Endodermal cell (in vitro differentiated cells): ENCODE data around the gene SOS2. TPM values are rescaled to one million over a fixed set of nuclear protein-coding genes. Genes with fewer than 3 reads are reported as not detected.

Source experiments
- DNase-seq: peaks from one replicate; pipeline ENCODE4 v3.0.0-alpha.2; 2017
- H3K27ac ChIP-seq: 2 replicates; pipeline ENCODE4 v1.5.1; 2013; ENCODE audit warnings: mild to moderate bottlenecking, low read depth, low read length, moderate library complexity
- H3K27me3 ChIP-seq: 2 replicates; pipeline ENCODE4 v1.6.1; 2013; ENCODE audit warnings: mild to moderate bottlenecking, low read length, moderate library complexity; ENCODE audit not compliant: insufficient read depth, control insufficient read depth, poor library complexity, severe bottlenecking
- H3K36me3 ChIP-seq: 2 replicates; pipeline ENCODE4 v1.7.0; 2013; ENCODE audit warnings: mild to moderate bottlenecking, low read length, moderate library complexity; ENCODE audit not compliant: control insufficient read depth, insufficient read depth
- H3K4me1 ChIP-seq: one replicate; pipeline ENCODE4 v1.7.0; 2013; ENCODE audit warnings: low read length; ENCODE audit not compliant: control insufficient read depth, insufficient read depth
- H3K4me3 ChIP-seq: 2 replicates; pipeline ENCODE4 v1.5.1; 2013; ENCODE audit warnings: mild to moderate bottlenecking, low read length, moderate library complexity
- H3K9ac ChIP-seq: 2 replicates; pipeline ENCODE4 v1.6.1; 2013; ENCODE audit warnings: mild to moderate bottlenecking, low read length, moderate library complexity; ENCODE audit not compliant: poor library complexity, severe bottlenecking; ENCODE audit errors: extremely low read depth
- H3K9me3 ChIP-seq: 2 replicates; pipeline ENCODE4 v1.6.1; 2013; ENCODE audit warnings: mild to moderate bottlenecking, low read length, moderate library complexity; ENCODE audit not compliant: control insufficient read depth
- H3K27ac Mint-ChIP-seq: 2 replicates; pipeline ENCODE4 v1.8.0; 2020; ENCODE audit warnings: mixed read lengths
- H3K27me3 Mint-ChIP-seq: 2 replicates; pipeline ENCODE4 v1.8.0; 2021; ENCODE audit warnings: mild to moderate bottlenecking, mixed read lengths; ENCODE audit not compliant: insufficient read depth
- H3K36me3 Mint-ChIP-seq: 2 replicates; pipeline ENCODE4 v1.8.0; 2020; ENCODE audit warnings: low read depth, mixed read lengths
- H3K4me1 Mint-ChIP-seq: 2 replicates; pipeline ENCODE4 v1.8.0; 2020; ENCODE audit warnings: mixed read lengths
- H3K4me3 Mint-ChIP-seq: 2 replicates; pipeline ENCODE4 v1.8.0; 2020; ENCODE audit warnings: mild to moderate bottlenecking, moderate library complexity, mixed read lengths
- H3K9me3 Mint-ChIP-seq: 2 replicates; pipeline ENCODE4 v1.8.0; 2020; ENCODE audit warnings: mild to moderate bottlenecking, mixed read lengths
- CTCF ChIP-seq: fragments of 200-600 bp; sonication (generic); conservative IDR thresholded peaks from 2 replicates; pipeline ENCODE4 v1.5.0; 2021; ENCODE audit warnings: antibody characterized with exemption, mild to moderate bottlenecking
- WGBS, 2 experiments: methylation state at CpG; one replicate each; pipeline versions ENCODE4 v1.1.5 to v1.1.7; 2013; ENCODE audit warnings: missing lambda C conversion rate in 2 of 2, mixed read lengths in 1 of 2; ENCODE audit not compliant: insufficient coverage in 1 of 2, insufficient read length in 1 of 2; 5-methylcytosine and 5-hydroxymethylcytosine counted together
- total RNA-seq, 2 donors: library from RNA; stranded (reverse); fragmentation: NEBNext Ultra II Directional in 1 of 2; extraction: Animal tissue kit (Norgen Biotek cat#: 25700) in 1 of 2; gene quantifications; 2 replicates in 1 of 2; 3 replicates in 1 of 2; pipeline ENCODE4 v1.2.1, GENCODE V29; 2021

The SOS2 gene
- total RNA-seq, 2 donors from 2014 or later, result 19.6 to 20.4 TPM

- H3K4me1 ChIP-seq, result no peaks in the 10 kb centered on the region
- H3K4me1 Mint-ChIP-seq, result peaks cover 12% of the 10 kb centered on the region
- no peak for DNase-seq
- no peak overlapping the region for H3K4me3 Mint-ChIP-seq
- H3K4me3 ChIP-seq, result no peak overlapping the region
- H3K9ac ChIP-seq, result no peak overlapping the region
- peaks cover 19% of the 10 kb centered on the region for H3K9me3 Mint-ChIP-seq
- 72 to 86% methylated on average over 6 to 13 of the region's 13 CpGs for WGBS, 2 experiments
- TF ChIP-seq CTCF, result no peak
- peaks cover 8% of the 10 kb centered on the region for H3K36me3 Mint-ChIP-seq
- H3K27me3 ChIP-seq, result peaks cover 2% of the 10 kb centered on the region
- no peaks in the 10 kb centered on the region for H3K9me3 ChIP-seq
- no peaks in the 10 kb centered on the region for H3K36me3 ChIP-seq
- H3K27me3 Mint-ChIP-seq, result peaks cover 9% of the 10 kb centered on the region
- H3K27ac Mint-ChIP-seq, result no peak overlapping the region
- H3K27ac ChIP-seq, result no peak overlapping the region
These were observed 160.4 kb downstream of the SOS2 start for GRCh38 chr14:50070840-50071548.

- no peak overlapping the region for H3K4me3 ChIP-seq
- H3K36me3 ChIP-seq, result no peaks in the 10 kb centered on the region
- peaks cover 17% of the 10 kb centered on the region for H3K9me3 Mint-ChIP-seq
- H3K27me3 ChIP-seq, result peaks cover 5% of the 10 kb centered on the region
- WGBS, 2 experiments, result 95 to 100% methylated on average over 3 of the region's 3 CpGs
- no peak overlapping the region for H3K27ac ChIP-seq
- H3K27ac Mint-ChIP-seq, result no peak overlapping the region
- H3K36me3 Mint-ChIP-seq, result peaks cover 8% of the 10 kb centered on the region
- H3K9me3 ChIP-seq, result no peaks in the 10 kb centered on the region
- H3K9ac ChIP-seq, result no peak overlapping the region
- no peak for DNase-seq
- H3K27me3 Mint-ChIP-seq, result peaks cover 9% of the 10 kb centered on the region
- TF ChIP-seq CTCF, result no peak
- no peaks in the 10 kb centered on the region for H3K4me1 ChIP-seq
- peaks cover 12% of the 10 kb centered on the region for H3K4me1 Mint-ChIP-seq
- H3K4me3 Mint-ChIP-seq, result no peak overlapping the region
These were observed 161.1 kb downstream of the SOS2 start for GRCh38 chr14:50070230-50070629.

DNA sequence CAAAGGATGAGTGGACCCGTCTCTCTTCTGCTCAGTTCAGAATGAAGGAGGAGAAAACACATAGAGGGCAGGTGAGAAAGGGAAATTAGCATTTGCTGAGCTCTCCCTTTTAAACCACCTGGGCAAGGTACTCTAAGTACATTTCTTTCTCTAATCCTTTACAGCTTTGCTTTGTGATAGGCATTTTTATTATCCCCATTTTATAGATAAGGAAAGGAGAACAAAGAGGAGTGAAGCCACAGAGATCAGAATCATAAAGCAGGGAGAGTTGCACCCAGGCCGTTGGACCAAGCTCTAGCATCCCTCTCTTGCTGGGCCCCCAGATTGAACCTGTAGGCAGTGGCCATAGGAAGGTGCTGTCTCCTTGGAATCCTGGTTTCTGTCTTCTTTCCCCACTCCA lies 162.1 kb downstream of the SOS2 start:
- Mint-ChIP-seq H3K27ac (no peak overlapping the region), H3K27me3 (peaks cover 9% of the 10 kb centered on the region), H3K4me1 (peaks cover 12% of the 10 kb centered on the region), H3K4me3 (no peak overlapping the region), H3K9me3 (peaks cover 14% of the 10 kb centered on the region), H3K36me3 (peaks cover 8% of the 10 kb centered on the region)
- Histone ChIP-seq H3K27ac (no peak overlapping the region), H3K36me3 (no peaks in the 10 kb centered on the region), H3K4me3 (no peak overlapping the region), H3K27me3 (peaks cover 5% of the 10 kb centered on the region), H3K9me3 (no peaks in the 10 kb centered on the region), H3K4me1 (no peaks in the 10 kb centered on the region), H3K9ac (no peak overlapping the region)
- DNase-seq, result no peak
- WGBS, 2 experiments, result 55 to 60% methylated on average over 2 of the region's 2 CpGs
- TF ChIP-seq CTCF, result no peak
